Neural progenitor cell (in vitro differentiated cells): ENCODE measurements around the gene ACTR1A.

Experiments used
- CTCF ChIP-seq: fragments of 200-600 bp; sonication (generic); IDR thresholded peaks from 2 replicates; pipeline ENCODE4 v1.5.1; 2017; ENCODE audit warnings: antibody characterized with exemption, mild to moderate bottlenecking
- EZH2 ChIP-seq: fragments of 200-600 bp; sonication (generic); IDR thresholded peaks from 2 replicates; pipeline ENCODE4 v1.6.1; 2017; ENCODE audit warnings: antibody characterized with exemption, mild to moderate bottlenecking, moderate library complexity
- EZH2phosphoT487 ChIP-seq: fragments of 200-600 bp; sonication (generic); IDR thresholded peaks from 2 replicates; pipeline ENCODE4 v1.6.1; 2017; ENCODE audit warnings: antibody characterized with exemption

DNA sequence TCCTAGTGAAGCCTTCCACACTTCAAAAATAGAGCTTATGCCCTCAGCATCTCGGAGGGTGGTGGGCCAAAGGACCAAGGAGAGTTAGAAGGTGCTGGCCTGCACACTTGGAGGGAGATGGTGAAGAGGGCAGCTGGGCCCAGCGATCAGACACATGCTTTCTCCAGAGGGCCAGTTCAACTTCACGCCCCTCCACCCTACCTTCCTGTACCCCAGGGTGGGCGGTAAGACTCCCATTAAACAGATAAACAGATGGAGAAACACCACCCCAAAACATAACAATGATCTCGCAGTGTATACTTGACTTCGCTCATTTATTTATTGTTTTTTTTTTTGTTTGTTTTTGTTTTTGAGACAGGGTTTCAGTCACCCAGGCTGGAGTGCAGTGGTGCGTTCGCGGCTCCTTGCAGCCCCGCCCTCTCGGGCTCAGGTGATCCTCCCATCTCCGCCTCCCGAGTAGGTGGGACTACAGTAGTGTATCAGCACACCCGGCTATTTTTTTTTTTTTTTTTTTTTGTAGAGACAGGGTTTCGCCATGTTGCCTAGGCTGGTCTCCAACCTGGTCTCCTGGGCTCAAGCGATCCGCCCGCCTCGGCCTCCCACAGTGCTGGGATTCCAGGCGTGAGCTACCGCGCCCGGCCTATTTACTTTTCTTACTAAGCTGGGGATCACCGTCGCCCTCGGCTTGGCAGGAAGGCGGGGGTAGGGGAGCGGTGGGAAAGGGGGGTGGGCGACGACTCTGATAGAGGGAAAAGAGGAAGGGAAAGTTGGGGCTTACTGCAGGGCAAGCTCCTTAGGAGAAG, 53.0 kb downstream of the ACTR1A start:
- TF ChIP-seq CTCF (no peak), EZH2 (no peak), EZH2phosphoT487 (no peak)
